ENCODE results near the gene PTGES3L.
"Not testable (repeated sequence)": the region's sequence is repeated elsewhere in the genome, so short reads cannot be mapped to it uniquely, and the experiment has no call there.

PTGES3L gene

DNA sequence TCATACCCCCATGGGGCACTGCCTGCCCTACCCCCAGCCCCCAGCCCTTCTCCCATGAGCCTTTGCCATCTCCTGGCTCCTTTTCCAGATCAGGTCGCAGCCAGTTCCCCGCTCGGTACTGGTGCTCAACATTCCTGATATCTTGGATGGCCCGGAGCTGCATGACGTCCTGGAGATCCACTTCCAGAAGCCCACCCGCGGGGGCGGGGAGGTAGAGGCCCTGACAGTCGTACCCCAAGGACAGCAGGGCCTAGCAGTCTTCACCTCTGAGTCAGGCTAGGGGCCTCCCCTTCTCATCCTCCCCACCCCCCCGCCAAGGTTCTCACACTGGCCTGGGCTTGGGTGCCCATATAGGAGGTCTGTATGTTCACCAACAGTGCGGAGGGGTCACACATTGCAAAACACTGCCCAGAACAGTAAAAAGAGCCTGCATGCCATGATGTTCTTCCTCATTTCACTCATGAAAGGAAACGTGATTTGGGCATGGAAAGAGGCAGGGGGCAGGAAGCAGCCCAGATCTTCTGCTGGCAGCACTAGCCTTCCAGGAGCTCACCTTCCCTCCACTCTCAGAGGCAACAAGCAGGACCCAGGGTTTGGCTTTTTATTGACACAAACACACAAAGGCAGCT is 34.3 kb upstream of the PTGES3L start:
- no peak for DNase-seq

DNA sequence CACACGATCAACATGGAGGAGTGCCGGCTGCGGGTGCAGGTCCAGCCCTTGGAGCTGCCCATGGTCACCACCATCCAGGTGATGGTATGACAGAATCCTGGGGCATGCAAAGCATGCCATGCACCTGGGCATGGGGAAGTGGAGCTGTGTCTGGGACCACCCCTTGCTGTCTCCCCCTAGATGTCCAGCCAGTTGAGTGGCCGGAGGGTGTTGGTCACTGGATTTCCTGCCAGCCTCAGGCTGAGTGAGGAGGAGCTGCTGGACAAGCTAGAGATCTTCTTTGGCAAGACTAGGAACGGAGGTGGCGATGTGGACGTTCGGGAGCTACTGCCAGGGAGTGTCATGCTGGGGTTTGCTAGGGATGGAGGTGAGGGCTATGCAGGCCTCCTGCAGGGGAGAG is 33.4 kb upstream of the PTGES3L start:
- no peak for DNase-seq

DNA sequence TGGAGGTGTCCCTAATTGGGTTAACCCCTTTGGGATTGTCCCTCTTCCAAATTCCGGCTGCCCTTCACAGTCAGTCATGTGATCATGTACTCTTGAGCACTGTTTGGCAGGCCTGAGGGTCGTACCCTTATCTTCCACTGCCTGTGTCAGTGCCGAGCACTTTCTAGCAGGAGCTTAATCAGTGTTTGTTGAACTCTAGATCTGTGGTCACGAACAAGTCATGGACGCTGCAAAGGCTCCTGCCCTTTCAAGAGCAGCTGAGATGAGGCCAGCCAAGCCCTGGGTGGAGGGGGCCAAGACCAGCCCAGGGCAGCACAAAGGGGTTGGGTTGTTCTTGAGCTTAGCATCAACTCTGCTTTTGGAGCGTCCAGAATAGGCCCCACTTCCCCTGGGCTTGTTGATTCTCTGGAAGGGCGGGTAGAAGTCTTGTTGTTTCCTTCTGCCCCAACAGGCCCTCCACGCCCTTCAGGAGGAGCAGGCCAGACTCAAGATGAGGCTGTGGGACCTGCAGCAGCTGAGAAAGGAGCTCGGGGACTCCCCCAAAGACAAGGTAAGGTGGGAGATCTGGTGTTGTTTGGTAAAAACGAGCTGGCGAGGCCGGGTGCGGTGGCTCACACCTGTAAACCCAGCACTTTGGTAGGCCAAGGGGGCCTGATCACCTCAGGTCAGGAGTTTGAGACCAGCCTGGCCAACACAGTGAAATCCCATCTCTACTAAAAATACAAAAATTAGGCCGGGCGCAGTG is 32.0 kb upstream of the PTGES3L start:
- DNase-seq: no peak

DNA sequence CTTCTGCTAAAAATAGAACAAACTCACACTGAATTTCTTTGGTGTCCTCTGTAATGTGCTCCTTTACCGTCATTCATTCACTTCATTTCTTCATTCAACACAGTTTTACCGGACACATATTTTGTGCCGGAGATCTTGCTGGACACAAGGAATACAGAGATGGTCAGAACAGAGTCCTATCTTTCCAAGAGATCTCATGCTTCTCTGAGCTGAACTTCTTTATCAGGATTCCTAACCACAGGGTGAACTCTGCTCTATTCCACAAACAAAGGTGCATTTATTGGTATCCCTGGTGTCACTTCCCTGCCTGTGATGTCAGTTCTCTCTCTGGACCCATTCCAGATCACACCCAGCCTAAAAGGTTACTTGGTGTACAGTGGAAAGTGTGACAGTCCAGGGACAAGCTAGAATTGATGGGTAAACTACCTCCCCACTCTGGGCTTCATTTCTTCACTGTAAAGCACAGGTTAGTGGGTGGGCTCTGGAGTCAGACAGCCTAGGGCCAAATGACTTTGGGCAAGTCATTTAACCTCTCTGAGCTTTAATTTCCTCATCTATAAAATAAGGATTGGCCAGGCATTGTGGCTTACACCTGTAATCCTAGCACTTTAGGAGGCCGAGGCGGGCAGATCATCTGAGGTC is 30.9 kb upstream of the PTGES3L start:
- DNase-seq: no peak

- peak; percentile 80 for DNase-seq
These were observed 27.0 kb upstream of the PTGES3L start, which contains the start of gene IFI35 for GRCh38 chr17:43006639-43007551. Gene IFI35, plus strand, starts transcription at chr17:43006784. Its CDS starts 164 bp downstream, at chr17:43006948.

GRCh38 chr17:43003542-43004172 is 23.8 kb upstream of the PTGES3L start:
- peak; percentile 48 for DNase-seq

DNA sequence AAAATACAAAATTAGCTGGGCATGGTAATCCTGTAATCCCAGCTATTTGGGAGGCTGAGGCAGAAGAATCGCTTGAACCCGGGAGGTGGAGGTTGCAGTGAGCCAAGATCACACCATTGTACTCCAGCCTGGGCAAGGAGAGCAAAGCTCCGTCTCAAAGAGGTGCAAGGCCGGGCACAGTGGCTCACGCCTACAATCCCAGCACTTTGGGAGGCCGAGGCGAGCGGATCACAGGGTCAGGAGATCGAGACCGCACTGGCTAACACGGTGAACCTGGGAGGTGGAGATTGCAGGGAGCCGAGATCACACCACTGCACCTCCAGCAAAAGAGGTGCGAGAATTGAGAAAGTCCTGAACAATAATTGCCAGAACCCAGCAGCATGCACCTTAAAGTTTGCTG is 21.0 kb upstream of the PTGES3L start:
- DNase-seq: not testable (repeated sequence)

- no peak for DNase-seq
These were observed 19.2 kb upstream of the PTGES3L start for GRCh38 chr17:42999003-42999525.

- peak; percentile 100 for DNase-seq
These were observed 18.4 kb upstream of the PTGES3L start, which contains the start of gene RPL27 for GRCh38 chr17:42997984-42998938. Gene RPL27, plus strand, starts transcription at chr17:42998419. Its CDS starts 332 bp downstream, at chr17:42998751.

GRCh38 chr17:42997390-42997983 is 17.6 kb upstream of the PTGES3L start:
- no peak for DNase-seq

GRCh38 chr17:42993913-42994312 is 14.0 kb upstream of the PTGES3L start:
- not testable (repeated sequence) for DNase-seq

DNA sequence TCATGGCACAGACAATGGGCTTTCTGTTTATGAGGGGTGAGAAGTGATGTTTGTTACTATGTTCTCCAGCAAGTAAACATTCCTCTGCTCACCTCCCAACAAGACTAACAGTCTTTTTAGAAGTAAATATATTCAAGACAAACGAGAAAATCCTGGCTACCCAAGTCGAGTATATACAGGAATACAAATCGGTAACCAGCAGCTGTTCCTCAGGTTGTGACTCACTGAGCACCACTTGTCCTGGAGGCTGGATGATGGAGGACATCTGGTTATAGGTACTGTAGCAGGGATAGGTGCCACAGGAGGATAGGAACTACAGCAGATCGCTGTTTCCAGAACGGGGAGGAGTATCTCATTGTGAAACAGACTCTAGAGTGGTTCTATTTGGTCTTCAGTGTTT is 13.0 kb upstream of the PTGES3L start:
- DNase-seq: no peak

DNA sequence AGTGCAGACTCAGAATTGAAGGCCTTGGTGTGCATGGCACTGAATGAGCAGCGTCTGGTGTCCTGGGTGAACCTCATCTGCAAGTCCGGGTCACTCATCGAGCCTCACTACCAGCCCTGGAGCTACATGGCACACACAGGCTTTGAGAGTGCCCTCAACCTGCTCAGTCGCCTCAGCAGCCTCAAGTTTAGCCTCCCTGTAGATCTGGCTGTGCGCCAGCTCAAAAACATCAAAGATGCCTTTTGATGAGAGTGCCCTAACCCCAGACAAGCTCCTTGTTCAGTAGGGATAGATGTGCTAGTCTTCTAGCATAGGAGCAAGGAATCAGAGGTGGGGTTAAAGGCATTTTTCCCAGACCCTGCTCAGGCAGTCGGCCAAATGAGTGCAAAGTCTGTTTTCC is 11.6 kb upstream of the PTGES3L start:
- no peak for DNase-seq

DNA sequence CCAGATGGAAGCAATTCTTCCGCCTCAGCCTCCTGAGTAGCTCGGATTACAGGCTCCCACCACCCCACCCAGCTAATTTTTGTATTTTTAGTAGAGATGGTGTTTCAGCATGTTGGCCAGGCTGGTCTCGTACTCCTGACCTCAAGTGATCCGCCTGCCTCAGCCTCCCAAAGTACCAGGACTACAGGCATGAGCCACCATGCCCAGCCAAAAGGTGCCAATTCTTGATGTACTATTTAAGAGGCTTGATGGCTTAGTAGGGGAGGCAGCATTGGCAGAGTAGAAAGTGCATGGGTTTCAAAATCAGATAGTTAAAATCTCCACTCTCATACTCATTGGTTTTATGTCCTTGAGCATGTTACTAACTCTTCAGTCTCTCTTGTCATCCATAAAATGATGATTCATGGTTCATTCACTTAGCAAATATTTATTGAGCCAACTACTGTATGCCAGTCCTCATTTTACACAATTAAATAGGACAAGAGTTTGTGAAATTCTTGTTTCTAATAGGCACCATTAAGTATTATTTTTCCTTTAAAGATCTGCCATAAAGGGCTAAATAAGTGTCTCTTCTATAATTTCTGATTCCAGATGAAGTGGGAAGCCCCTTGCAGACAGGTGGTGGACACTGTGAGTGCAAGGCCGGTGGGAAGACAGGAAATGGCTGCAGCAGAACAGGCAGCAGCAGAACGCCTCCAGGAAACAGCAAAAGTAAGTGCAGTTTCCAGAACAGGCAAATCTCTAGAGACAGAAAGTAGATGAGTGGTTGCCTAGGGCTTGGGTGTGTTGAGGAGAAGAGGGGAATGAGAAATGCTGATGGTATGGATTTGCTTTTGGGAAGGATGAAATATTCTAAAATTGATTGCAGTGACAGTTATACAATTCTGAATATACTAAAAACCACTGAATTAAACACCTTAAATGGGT is 10.1 kb upstream of the PTGES3L start:
- peak; percentile 45 for DNase-seq

- DNase-seq: no peak
These were observed 9.3 kb upstream of the PTGES3L start for GRCh38 chr17:42989141-42989540.

GRCh38 chr17:42985225-42985624 is 5.3 kb upstream of the PTGES3L start:
- DNase-seq: no peak

DNA sequence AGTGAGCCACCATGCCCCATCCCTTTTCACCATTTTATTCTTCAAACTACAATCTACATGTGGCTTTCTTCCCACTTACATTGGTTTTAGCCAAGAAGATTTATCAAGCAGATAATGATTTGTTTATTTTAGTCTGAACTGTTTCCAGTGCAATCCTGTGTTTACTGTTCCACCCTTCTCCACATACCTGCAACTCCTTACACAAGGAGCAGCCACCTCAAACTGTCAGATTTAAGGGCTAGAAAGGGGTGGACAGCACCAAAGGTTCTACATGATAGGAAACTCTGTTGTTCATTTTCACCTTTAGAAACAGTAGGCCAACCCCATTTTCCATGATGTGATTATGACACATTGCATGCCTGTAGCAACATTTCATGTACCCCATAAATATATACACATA is 2.4 kb upstream of the PTGES3L start:
- no peak for DNase-seq

- DNase-seq: peak; percentile 28
These were observed 1.0 kb upstream of the PTGES3L start for GRCh38 chr17:42980766-42981397.
